Measurements from ENCODE around the gene ILDR1. TPM values are rescaled to one million over a fixed set of nuclear protein-coding genes. Genes with fewer than 3 reads are reported as not detected.

Gene ILDR1
- total RNA-seq, 1 donor from 2014 or later, result 6.9 TPM

GRCh38 chr3:122033023-122033422 is 11.0 kb upstream of the ILDR1 start:
- intact Hi-C loops (cut with DNase I), result no loop called here
- no peak for ATAC-seq
- H3K36me3 ChIP-seq, result no peaks in the 10 kb centered on the region
- H3K27ac ChIP-seq, result no peak overlapping the region
- H3K4me1 ChIP-seq, result no peaks in the 10 kb centered on the region
- H3K27me3 ChIP-seq, result no peaks in the 10 kb centered on the region
- TF ChIP-seq, protein P1, sequence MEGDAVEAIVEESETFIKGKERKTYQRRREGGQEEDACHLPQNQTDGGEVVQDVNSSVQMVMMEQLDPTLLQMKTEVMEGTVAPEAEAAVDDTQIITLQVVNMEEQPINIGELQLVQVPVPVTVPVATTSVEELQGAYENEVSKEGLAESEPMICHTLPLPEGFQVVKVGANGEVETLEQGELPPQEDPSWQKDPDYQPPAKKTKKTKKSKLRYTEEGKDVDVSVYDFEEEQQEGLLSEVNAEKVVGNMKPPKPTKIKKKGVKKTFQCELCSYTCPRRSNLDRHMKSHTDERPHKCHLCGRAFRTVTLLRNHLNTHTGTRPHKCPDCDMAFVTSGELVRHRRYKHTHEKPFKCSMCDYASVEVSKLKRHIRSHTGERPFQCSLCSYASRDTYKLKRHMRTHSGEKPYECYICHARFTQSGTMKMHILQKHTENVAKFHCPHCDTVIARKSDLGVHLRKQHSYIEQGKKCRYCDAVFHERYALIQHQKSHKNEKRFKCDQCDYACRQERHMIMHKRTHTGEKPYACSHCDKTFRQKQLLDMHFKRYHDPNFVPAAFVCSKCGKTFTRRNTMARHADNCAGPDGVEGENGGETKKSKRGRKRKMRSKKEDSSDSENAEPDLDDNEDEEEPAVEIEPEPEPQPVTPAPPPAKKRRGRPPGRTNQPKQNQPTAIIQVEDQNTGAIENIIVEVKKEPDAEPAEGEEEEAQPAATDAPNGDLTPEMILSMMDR (IDR thresholded peaks at IDR 0.05), result no peak
- H3K9me3 ChIP-seq, result peaks cover 6% of the 10 kb centered on the region
- no peak for DNase-seq
- no peak overlapping the region for H3K4me3 ChIP-seq

- Histone ChIP-seq H3K4me1 (no peaks in the 10 kb centered on the region), H3K9me3 (peaks cover 6% of the 10 kb centered on the region), H3K27ac (no peak overlapping the region), H3K4me3 (no peak overlapping the region), H3K27me3 (no peaks in the 10 kb centered on the region), H3K36me3 (no peaks in the 10 kb centered on the region)
- TF ChIP-seq, protein P1 (IDR thresholded peaks at IDR 0.05), result no peak
- ATAC-seq, result no peak
- intact Hi-C loops (cut with DNase I), result no loop called here
- DNase-seq, result no peak
These were observed 10.5 kb upstream of the ILDR1 start for GRCh38 chr3:122032531-122032930.

- no peak overlapping the region for H3K4me3 ChIP-seq
- no peaks in the 10 kb centered on the region for H3K27me3 ChIP-seq
- H3K27ac ChIP-seq, result no peak overlapping the region
- DNase-seq (no peak), ATAC-seq (no peak)
- intact Hi-C loops (cut with DNase I), result no loop called here
- H3K4me1 ChIP-seq, result no peaks in the 10 kb centered on the region
- TF ChIP-seq, protein P1 (IDR thresholded peaks at IDR 0.05), result no peak
- H3K36me3 ChIP-seq, result no peaks in the 10 kb centered on the region
- no peaks in the 10 kb centered on the region for H3K9me3 ChIP-seq
These were observed 9.0 kb upstream of the ILDR1 start for GRCh38 chr3:122031123-122031468.

DNA sequence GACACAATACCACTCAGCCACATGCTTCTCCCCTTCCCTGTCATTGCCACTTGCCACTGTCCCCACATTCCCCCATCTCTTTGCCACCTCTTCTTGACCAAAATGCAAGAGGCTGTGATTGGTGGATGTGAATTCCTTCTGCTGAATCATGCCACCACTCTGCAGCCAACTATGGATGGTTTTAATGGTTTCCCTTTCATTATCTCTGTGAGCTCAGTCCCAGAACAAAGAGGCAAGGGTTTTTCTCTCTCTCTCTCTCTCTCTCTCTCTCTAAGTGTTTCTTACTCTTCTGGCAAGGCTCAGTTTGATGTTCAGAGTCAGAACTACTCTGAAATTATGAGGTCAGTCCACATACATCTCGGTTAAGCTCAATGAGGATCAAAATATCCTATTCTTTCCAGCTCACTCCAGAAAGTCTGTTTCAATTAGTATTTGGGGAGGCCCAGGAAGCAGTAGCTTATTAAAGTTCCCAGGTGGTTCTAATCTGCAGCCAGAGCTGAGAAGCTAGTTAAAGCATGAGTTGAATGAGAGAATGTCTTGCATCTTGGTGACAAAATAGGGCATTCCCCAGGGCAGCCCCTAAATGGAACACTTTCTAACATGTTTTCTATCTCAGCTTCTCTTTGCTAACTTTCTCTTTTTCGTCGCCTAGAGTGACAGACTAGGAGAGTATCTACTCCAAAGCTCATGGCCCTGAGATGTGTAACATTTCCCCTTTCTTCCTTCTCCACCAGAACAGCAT is 8.5 kb upstream of the ILDR1 start:
- Histone ChIP-seq H3K27ac (no peak overlapping the region), H3K27me3 (no peaks in the 10 kb centered on the region), H3K9me3 (no peaks in the 10 kb centered on the region), H3K36me3 (no peaks in the 10 kb centered on the region), H3K4me1 (no peaks in the 10 kb centered on the region), H3K4me3 (no peak overlapping the region)
- intact Hi-C loops (cut with DNase I), result no loop called here
- TF ChIP-seq, protein P1 (IDR thresholded peaks at IDR 0.05), result no peak
- ATAC-seq, result no peak
- DNase-seq, result no peak

DNA sequence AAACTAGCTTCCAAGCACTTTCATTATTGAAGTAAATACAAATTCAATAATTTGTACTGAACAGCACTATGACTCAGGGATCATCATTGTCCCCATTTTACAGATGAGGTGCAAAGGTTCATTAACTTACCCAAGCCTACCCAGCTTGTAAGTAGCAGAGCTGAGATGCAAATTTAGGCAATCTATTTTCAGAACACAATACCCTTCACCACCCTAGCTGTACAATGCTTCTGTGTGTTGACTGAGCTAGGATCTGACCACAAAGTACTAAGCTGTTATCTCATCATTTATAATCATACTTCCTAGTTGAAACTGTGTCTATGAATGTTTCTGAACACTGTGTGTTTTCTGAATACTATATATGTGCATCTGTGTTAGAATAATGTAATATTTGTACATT is 3.2 kb upstream of the ILDR1 start:
- no peak for DNase-seq
- Histone ChIP-seq H3K9me3 (no peaks in the 10 kb centered on the region), H3K4me3 (no peak overlapping the region), H3K4me1 (no peaks in the 10 kb centered on the region), H3K27ac (no peak overlapping the region), H3K27me3 (no peaks in the 10 kb centered on the region), H3K36me3 (no peaks in the 10 kb centered on the region)
- TF ChIP-seq, protein P1 (IDR thresholded peaks at IDR 0.05), result no peak
- no peak for ATAC-seq
- intact Hi-C loops (cut with DNase I), result no loop called here

DNA sequence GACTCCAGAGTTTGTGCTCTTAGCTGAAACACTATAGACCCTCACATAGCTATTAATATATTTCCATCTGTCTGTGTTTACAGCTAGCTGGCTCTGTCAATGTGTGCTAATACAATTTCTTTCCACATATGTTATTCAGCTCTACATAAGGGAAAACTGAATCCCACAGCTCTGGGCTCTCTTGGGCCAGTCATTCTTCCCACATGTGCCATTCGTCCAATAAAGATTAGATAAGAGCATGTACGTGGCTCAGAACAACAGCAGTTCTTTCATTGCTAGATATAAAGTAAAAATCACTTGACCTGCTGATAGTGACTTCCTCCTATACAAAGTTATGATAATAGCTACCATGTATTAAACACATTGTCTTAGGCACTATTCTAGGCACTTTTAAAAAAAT is 2.8 kb upstream of the ILDR1 start:
- Histone ChIP-seq H3K27ac (no peak overlapping the region), H3K36me3 (no peaks in the 10 kb centered on the region), H3K27me3 (no peaks in the 10 kb centered on the region), H3K9me3 (no peaks in the 10 kb centered on the region), H3K4me3 (no peak overlapping the region), H3K4me1 (no peaks in the 10 kb centered on the region)
- intact Hi-C loops (cut with DNase I), result no loop called here
- no peak for ATAC-seq
- TF ChIP-seq, protein P1 (IDR thresholded peaks at IDR 0.05), result no peak
- no peak for DNase-seq
